Activated B cell treated with CpG ODN at 0.5 μM for 24 hours (primary cell): ENCODE measurements around the gene GPI. TPM values are rescaled to one million over a fixed set of nuclear protein-coding genes. Genes with fewer than 3 reads are reported as not detected.
"Not testable (repeated sequence)": the region's sequence is repeated elsewhere in the genome, so short reads cannot be mapped to it uniquely, and the experiment has no call there.

ENCODE experiments used
- ATAC-seq: fragments of 200-7000 bp; cut with Tn5 transposase; one replicate; pipeline ENCODE4 v1.10.0; 2021; ENCODE audit warnings: low read depth, mild to moderate bottlenecking, moderate library complexity
- CTCF ChIA-PET: fragments of 350-600 bp; sonication (Branson Sonifier 250); formaldehyde crosslinking; loops from one replicate; lab custom pipeline; 2021; ENCODE audit warnings: antibody characterized with exemption; lab: Charles Lee
- POLR2A ChIA-PET: fragments of 350-600 bp; sonication (Branson Sonifier 250); formaldehyde crosslinking; loops from one replicate; lab custom pipeline; 2021; ENCODE audit warnings: antibody characterized with exemption; lab: Charles Lee
- DNase-seq: peaks from one replicate; pipeline ENCODE4 v3.0.0; 2022
- H3K27ac Mint-ChIP-seq: one replicate; pipeline ENCODE4 v1.8.0; 2020; ENCODE audit warnings: mixed read lengths
- H3K27me3 Mint-ChIP-seq: one replicate; pipeline ENCODE4 v1.8.0; 2021; ENCODE audit warnings: mixed read lengths
- H3K36me3 Mint-ChIP-seq: one replicate; pipeline ENCODE4 v1.8.0; 2021; ENCODE audit warnings: low read depth, mixed read lengths
- H3K4me1 Mint-ChIP-seq: one replicate; pipeline ENCODE4 v1.8.0; 2021; ENCODE audit warnings: mixed read lengths
- H3K4me3 Mint-ChIP-seq: one replicate; pipeline ENCODE4 v1.8.0; 2020; ENCODE audit warnings: mild to moderate bottlenecking, mixed read lengths
- H3K9me3 Mint-ChIP-seq: one replicate; pipeline ENCODE4 v1.8.0; 2020; ENCODE audit warnings: mixed read lengths
- intact Hi-C: fragments of 100-400 bp; cut with micrococcal nuclease; formaldehyde crosslinking; loops from one replicate; pipeline ENCODE4 v1.15.1; 2024
- total RNA-seq: library from RNA; stranded (reverse); gene quantifications from 2 replicates; pipeline ENCODE4 v1.2.3, GENCODE V29; 2022
- TF ChIP-seq, protein P1 (sequence below): fragments of 200-600 bp; IDR thresholded peaks from one replicate; pipeline ENCODE4 v1.8.0; 2022; ENCODE audit warnings: antibody characterized with exemption, mild to moderate bottlenecking

GPI gene
- total RNA-seq, 1 donor from 2014 or later: 144 TPM

DNA sequence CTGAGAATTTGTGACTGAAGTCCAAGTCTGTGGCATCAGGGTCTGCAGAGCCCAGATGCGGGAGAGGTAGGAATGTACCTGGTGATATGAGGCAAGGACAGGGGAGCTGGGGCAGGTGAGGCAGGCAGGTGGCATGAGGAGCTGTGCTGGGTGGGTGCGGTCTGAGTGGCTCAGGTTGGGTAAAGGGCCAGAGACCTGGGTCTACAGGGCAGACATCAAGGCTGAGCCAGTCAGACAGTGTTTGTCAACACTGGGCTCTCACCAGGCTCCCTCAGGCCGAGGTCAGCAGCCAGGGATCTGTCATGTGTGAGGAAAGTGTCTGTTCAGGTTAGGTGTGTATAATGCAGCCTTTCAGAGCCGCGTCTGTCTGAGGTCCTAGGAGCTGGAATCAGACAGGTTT, 18.6 kb downstream of the GPI start:
- Mint-ChIP-seq H3K4me1 (no peaks in the 10 kb centered on the region), H3K36me3 (peaks cover 65% of the 10 kb centered on the region), H3K27ac (no peak overlapping the region), H3K27me3 (no peaks in the 10 kb centered on the region), H3K9me3 (no peaks in the 10 kb centered on the region), H3K4me3 (no peak overlapping the region)
- POLR2A ChIA-PET: interaction anchor here (2.3 kb wide), 1 partner anchor 18 kb away, joined by 6 read pairs; no protein-coding TSS in a partner anchor
- ATAC-seq (no peak), DNase-seq (no peak)
- CTCF ChIA-PET: no interaction called here
- TF ChIP-seq, protein P1, sequence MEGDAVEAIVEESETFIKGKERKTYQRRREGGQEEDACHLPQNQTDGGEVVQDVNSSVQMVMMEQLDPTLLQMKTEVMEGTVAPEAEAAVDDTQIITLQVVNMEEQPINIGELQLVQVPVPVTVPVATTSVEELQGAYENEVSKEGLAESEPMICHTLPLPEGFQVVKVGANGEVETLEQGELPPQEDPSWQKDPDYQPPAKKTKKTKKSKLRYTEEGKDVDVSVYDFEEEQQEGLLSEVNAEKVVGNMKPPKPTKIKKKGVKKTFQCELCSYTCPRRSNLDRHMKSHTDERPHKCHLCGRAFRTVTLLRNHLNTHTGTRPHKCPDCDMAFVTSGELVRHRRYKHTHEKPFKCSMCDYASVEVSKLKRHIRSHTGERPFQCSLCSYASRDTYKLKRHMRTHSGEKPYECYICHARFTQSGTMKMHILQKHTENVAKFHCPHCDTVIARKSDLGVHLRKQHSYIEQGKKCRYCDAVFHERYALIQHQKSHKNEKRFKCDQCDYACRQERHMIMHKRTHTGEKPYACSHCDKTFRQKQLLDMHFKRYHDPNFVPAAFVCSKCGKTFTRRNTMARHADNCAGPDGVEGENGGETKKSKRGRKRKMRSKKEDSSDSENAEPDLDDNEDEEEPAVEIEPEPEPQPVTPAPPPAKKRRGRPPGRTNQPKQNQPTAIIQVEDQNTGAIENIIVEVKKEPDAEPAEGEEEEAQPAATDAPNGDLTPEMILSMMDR: no peak
- intact Hi-C loops: no loop called here

DNA sequence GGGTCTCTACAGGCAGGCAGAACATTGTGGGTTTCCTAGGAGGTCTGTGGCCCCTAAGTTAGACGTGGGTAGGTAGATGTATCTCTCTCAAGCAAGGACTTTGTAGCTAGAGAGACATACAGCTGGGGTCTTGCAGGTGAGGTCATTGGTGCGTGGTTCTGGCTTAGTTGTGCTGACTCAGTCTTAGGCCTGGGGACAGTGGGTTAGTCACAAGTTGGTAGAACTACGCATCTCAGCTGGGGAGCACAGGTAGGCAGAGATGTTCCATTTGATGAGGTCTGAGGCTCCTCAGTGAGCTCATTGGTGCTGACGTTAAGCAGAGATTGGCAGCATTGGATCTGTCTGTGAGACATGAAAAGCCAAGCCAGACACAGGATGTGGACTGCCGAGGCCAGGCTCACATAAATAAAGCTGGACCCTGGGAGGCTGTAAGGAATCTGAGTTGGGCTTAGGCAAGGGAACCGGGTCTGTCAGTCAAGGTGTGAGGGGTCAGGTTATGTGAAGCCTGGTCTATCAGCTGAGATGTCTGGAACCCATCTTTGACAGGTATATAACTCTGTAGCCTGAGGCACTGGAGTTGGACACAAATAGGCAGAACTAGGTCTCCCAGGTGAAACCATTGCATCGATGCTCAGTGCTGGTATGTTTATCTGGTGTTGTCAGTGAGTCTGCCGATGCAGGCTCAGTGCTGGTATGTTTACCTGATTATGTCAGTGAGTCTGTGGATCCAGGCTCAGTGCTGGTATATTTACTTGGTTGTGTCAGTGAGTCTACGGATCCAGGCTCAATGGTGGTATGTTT, 21.8 kb downstream of the GPI start:
- Mint-ChIP-seq H3K4me3 (no peak overlapping the region), H3K4me1 (no peaks in the 10 kb centered on the region), H3K9me3 (no peaks in the 10 kb centered on the region), H3K36me3 (peaks cover 49% of the 10 kb centered on the region), H3K27ac (no peak overlapping the region), H3K27me3 (no peaks in the 10 kb centered on the region)
- ChIA-PET CTCF (no interaction called here), POLR2A (no interaction called here)
- TF ChIP-seq, protein P1: no peak
- intact Hi-C loops: no loop called here
- ATAC-seq: no peak
- no peak for DNase-seq

DNA sequence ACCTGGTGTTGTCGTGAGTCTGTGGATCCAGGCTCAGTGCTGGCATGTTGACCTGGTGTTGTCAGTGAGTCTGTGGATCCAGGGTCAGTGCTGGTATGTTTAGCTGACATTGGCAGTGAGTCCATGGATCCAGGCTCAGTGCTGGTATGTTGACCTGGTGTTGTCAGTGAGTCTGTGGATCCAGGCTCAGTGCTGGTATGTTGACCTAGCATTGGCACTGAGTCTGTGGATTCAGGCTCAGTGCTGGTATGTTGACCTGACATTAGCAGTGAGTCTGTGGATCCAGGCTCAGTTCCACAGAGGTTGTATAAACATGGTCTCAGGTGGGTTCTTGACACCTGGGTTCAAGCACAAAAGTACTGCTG, 22.4 kb downstream of the GPI start:
- DNase-seq (no peak), ATAC-seq (no peak)
- TF ChIP-seq, protein P1: no peak
- Mint-ChIP-seq H3K36me3 (peaks cover 47% of the 10 kb centered on the region), H3K4me1 (no peaks in the 10 kb centered on the region), H3K4me3 (no peak overlapping the region), H3K9me3 (no peaks in the 10 kb centered on the region), H3K27ac (no peak overlapping the region), H3K27me3 (no peaks in the 10 kb centered on the region)
- ChIA-PET CTCF (no interaction called here), POLR2A (no interaction called here)
- intact Hi-C loops: no loop called here

DNA sequence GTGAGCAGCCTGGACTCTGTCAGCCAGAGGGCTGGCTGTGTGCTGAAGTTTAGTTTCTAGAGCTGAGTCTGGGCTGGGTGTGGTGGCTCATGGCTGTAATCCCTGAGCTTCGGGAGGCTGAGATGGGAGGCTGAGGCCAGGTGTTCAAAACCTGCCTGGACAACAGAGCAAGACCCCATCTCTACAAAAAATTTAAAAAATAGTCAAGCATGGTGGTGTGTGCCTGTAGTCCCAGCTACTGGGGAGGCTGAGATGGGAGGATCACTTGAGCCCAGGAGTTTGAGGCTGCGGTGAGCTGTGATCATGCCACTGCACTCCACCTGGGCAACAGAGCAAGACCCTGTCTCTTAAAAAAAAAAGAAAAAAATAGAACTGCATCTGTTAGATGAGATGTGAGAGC, 23.7 kb downstream of the GPI start:
- DNase-seq, CTCF ChIA-PET, intact Hi-C loops, H3K9me3 Mint-ChIP-seq, POLR2A ChIA-PET, ATAC-seq, H3K4me1 Mint-ChIP-seq, H3K27me3 Mint-ChIP-seq, H3K4me3 Mint-ChIP-seq, H3K27ac Mint-ChIP-seq: not testable (repeated sequence)
- peaks cover 35% of the 10 kb centered on the region for H3K36me3 Mint-ChIP-seq

DNA sequence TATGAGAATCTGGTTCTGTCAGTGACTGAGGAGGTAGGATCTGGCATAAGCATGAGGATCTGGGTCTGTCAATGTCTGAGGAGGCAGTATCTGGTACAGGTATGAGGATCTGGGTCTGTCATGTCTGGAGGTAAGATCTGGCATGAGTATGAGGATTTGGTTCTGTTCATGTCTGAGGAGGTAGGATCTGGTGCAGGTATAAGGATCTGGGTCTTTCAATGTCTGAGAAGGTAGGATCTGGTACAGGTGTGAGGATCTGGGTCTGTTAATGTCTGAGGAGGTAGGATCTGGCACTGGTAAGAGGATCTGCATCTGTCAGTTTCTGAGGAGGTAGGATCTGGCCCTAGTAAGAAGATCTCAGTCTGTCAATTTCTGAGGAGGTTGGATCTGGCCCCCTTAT, 26.8 kb downstream of the GPI start:
- H3K27me3 Mint-ChIP-seq: no peaks in the 10 kb centered on the region
- POLR2A ChIA-PET: no interaction called here
- TF ChIP-seq, protein P1: no peak
- ATAC-seq (no peak), DNase-seq (no peak)
- no peaks in the 10 kb centered on the region for H3K9me3 Mint-ChIP-seq
- intact Hi-C loops: no loop called here
- H3K27ac Mint-ChIP-seq: no peak overlapping the region
- CTCF ChIA-PET: no interaction called here
- H3K4me3 Mint-ChIP-seq: no peak overlapping the region
- H3K4me1 Mint-ChIP-seq: no peaks in the 10 kb centered on the region
- H3K36me3 Mint-ChIP-seq: peaks cover 30% of the 10 kb centered on the region
